Measurements from ENCODE around the gene MRAP2.

DNA sequence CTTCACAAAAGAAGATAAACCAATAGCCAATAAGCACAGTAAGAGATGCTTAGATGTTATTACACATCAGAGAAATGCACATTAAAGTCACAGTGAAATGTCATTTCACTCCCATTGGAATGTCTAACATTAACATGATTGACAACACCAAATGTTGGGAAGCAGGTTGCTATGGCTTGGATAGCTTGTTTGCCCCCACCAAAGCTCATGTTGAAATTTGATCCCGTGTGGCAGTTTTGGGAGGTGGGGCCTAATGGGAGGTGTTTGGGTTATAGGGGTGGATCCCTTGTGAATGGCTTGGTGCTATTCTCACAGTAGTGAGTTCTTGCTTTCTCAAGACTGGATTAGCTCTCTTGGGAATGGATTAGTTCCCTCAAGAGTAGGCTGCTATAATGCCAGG is 44.8 kb downstream of the MRAP2 start:
- no peak for TF ChIP-seq EZH2 (IDR thresholded peaks at IDR 0.05; ENCODE audit: borderline replicate concordance, low read length)
- TF ChIP-seq, protein P1, sequence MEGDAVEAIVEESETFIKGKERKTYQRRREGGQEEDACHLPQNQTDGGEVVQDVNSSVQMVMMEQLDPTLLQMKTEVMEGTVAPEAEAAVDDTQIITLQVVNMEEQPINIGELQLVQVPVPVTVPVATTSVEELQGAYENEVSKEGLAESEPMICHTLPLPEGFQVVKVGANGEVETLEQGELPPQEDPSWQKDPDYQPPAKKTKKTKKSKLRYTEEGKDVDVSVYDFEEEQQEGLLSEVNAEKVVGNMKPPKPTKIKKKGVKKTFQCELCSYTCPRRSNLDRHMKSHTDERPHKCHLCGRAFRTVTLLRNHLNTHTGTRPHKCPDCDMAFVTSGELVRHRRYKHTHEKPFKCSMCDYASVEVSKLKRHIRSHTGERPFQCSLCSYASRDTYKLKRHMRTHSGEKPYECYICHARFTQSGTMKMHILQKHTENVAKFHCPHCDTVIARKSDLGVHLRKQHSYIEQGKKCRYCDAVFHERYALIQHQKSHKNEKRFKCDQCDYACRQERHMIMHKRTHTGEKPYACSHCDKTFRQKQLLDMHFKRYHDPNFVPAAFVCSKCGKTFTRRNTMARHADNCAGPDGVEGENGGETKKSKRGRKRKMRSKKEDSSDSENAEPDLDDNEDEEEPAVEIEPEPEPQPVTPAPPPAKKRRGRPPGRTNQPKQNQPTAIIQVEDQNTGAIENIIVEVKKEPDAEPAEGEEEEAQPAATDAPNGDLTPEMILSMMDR (IDR thresholded peaks at IDR 0.05; ENCODE audit: low read length), result no peak

All from OCI-LY1 (cell line).